ENCODE measurements around the gene XKR8.

Gene XKR8

DNA sequence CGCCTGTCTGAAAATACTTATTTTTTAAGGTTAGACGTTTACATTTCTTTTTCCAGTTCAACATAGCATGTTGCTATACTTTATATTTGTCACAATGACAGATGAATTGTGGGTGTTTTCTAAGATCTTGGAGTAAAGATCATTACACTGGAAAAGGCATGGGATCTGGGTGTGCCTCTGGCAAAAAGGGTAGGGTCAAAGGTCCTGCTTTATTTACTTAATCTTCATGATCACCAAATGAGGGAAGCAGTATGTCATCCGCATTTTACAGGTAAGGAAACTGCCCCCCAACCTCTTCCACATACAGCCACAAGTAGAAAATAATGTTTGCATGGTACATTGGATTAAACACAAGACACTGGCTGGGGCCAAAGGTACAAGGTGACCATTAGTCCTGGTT, 37.5 kb upstream of the XKR8 start:
- no peaks in the 10 kb centered on the region for H3K9me2 ChIP-seq (replicated peaks; ENCODE audit: insufficient read depth, low read length)
- H3K9me3 ChIP-seq (replicated peaks; ENCODE audit: insufficient read depth, low read length) = no peaks in the 10 kb centered on the region
- no peak overlapping the region for H3K4me2 ChIP-seq (ENCODE audit: low read depth, low read length)
- no peaks in the 10 kb centered on the region for H3K27me3 ChIP-seq (replicated peaks; ENCODE audit: insufficient read depth, low read length)
- DNase-seq = no peak
- no peak overlapping the region for H3K27ac ChIP-seq (ENCODE audit: low read length)
- no peak overlapping the region for H2AFZ ChIP-seq (ENCODE audit: low read length)
- no peaks in the 10 kb centered on the region for H4K20me1 ChIP-seq (ENCODE audit: insufficient read depth, low read length)
- TF ChIP-seq EZH2 (optimal IDR thresholded peaks at IDR 0.05; ENCODE audit: low read depth, low read length) = no peak
- no peak for TF ChIP-seq CTCF (IDR thresholded peaks at IDR 0.05; ENCODE audit: low read length)
- TF ChIP-seq EZH2phosphoT487 (IDR thresholded peaks at IDR 0.05; ENCODE audit: low read length) = no peak
- H3K9ac ChIP-seq (ENCODE audit: low read length) = no peak overlapping the region
- no peaks in the 10 kb centered on the region for H3F3A ChIP-seq (ENCODE audit: insufficient read depth, low read length)
- no peaks in the 10 kb centered on the region for H3K4me1 ChIP-seq (ENCODE audit: low read length)
- H3K36me3 ChIP-seq (replicated peaks; ENCODE audit: insufficient read depth, low read length) = no peaks in the 10 kb centered on the region
- H3K79me2 ChIP-seq (ENCODE audit: low read length) = no peaks in the 10 kb centered on the region
- H3K4me3 ChIP-seq (ENCODE audit: low read length) = no peak overlapping the region

- TF ChIP-seq EZH2phosphoT487 (IDR thresholded peaks at IDR 0.05; ENCODE audit: low read length) = no peak
- no peak for TF ChIP-seq EZH2 (optimal IDR thresholded peaks at IDR 0.05; ENCODE audit: low read depth, low read length)
- TF ChIP-seq CTCF (IDR thresholded peaks at IDR 0.05; ENCODE audit: low read length) = no peak
- no peak overlapping the region for H2AFZ ChIP-seq (ENCODE audit: low read length)
- H3K4me2 ChIP-seq (ENCODE audit: low read depth, low read length) = no peak overlapping the region
- no peaks in the 10 kb centered on the region for H3K9me2 ChIP-seq (replicated peaks; ENCODE audit: insufficient read depth, low read length)
- no peak overlapping the region for H3K27ac ChIP-seq (ENCODE audit: low read length)
- DNase-seq = no peak
- no peaks in the 10 kb centered on the region for H3K4me1 ChIP-seq (ENCODE audit: low read length)
- H3K36me3 ChIP-seq (replicated peaks; ENCODE audit: insufficient read depth, low read length) = no peaks in the 10 kb centered on the region
- no peaks in the 10 kb centered on the region for H3K79me2 ChIP-seq (ENCODE audit: low read length)
- no peak overlapping the region for H3K9ac ChIP-seq (ENCODE audit: low read length)
- H3K27me3 ChIP-seq (replicated peaks; ENCODE audit: insufficient read depth, low read length) = no peaks in the 10 kb centered on the region
- H4K20me1 ChIP-seq (ENCODE audit: insufficient read depth, low read length) = no peaks in the 10 kb centered on the region
- no peaks in the 10 kb centered on the region for H3F3A ChIP-seq (ENCODE audit: insufficient read depth, low read length)
- H3K4me3 ChIP-seq (ENCODE audit: low read length) = no peak overlapping the region
- no peaks in the 10 kb centered on the region for H3K9me3 ChIP-seq (replicated peaks; ENCODE audit: insufficient read depth, low read length)
Observed at GRCh38 chr1:27928216-27928954, 31.4 kb upstream of the XKR8 start.

- H3K27ac ChIP-seq (ENCODE audit: low read length) = no peak overlapping the region
- no peak overlapping the region for H3K4me3 ChIP-seq (ENCODE audit: low read length)
- H3K4me2 ChIP-seq (ENCODE audit: low read depth, low read length) = no peak overlapping the region
- H3K9me2 ChIP-seq (replicated peaks; ENCODE audit: insufficient read depth, low read length) = no peaks in the 10 kb centered on the region
- H3K9ac ChIP-seq (ENCODE audit: low read length) = no peak overlapping the region
- no peaks in the 10 kb centered on the region for H3F3A ChIP-seq (ENCODE audit: insufficient read depth, low read length)
- no peaks in the 10 kb centered on the region for H3K27me3 ChIP-seq (replicated peaks; ENCODE audit: insufficient read depth, low read length)
- DNase-seq = no peak
- no peaks in the 10 kb centered on the region for H3K79me2 ChIP-seq (ENCODE audit: low read length)
- H2AFZ ChIP-seq (ENCODE audit: low read length) = no peak overlapping the region
- H4K20me1 ChIP-seq (ENCODE audit: insufficient read depth, low read length) = no peaks in the 10 kb centered on the region
- H3K4me1 ChIP-seq (ENCODE audit: low read length) = 0 out of 2 replicates have a peak, but pooled peaks cover 3% of the 10 kb centered on the region
- no peaks in the 10 kb centered on the region for H3K36me3 ChIP-seq (replicated peaks; ENCODE audit: insufficient read depth, low read length)
- H3K9me3 ChIP-seq (replicated peaks; ENCODE audit: insufficient read depth, low read length) = no peaks in the 10 kb centered on the region
- TF ChIP-seq EZH2phosphoT487 (IDR thresholded peaks at IDR 0.05; ENCODE audit: low read length) (no peak), EZH2 (optimal IDR thresholded peaks at IDR 0.05; ENCODE audit: low read depth, low read length) (no peak)
Observed at GRCh38 chr1:27931184-27931583, 28.6 kb upstream of the XKR8 start.

DNA sequence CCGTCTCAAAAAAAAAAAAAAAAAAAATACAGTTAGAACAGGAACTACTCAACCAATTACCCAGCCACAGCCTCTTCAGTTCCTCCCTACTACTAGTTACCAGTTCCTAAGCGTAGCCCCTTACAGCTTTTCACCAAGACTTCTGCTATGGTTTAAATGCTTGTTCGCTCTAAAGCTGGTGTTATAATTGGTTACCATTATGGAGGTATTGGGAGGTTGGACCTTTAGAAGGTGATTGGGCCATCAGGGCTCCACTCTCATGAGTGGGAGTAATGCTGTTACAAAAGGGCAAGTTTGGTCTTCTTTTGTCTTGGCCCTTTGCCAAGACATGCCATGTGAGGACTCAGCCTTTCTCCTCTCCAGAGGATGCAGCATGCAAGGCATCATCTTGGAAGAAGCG, 28.0 kb upstream of the XKR8 start:
- no peaks in the 10 kb centered on the region for H3K36me3 ChIP-seq (replicated peaks; ENCODE audit: insufficient read depth, low read length)
- no peaks in the 10 kb centered on the region for H3K9me3 ChIP-seq (replicated peaks; ENCODE audit: insufficient read depth, low read length)
- H3K4me3 ChIP-seq (ENCODE audit: low read length) = no peak overlapping the region
- TF ChIP-seq EZH2 (optimal IDR thresholded peaks at IDR 0.05; ENCODE audit: low read depth, low read length) (no peak), CTCF (IDR thresholded peaks at IDR 0.05; ENCODE audit: low read length) (no peak), EZH2phosphoT487 (IDR thresholded peaks at IDR 0.05; ENCODE audit: low read length) (no peak)
- no peaks in the 10 kb centered on the region for H3K27me3 ChIP-seq (replicated peaks; ENCODE audit: insufficient read depth, low read length)
- H3K79me2 ChIP-seq (ENCODE audit: low read length) = no peaks in the 10 kb centered on the region
- no peak overlapping the region for H3K27ac ChIP-seq (ENCODE audit: low read length)
- no peak overlapping the region for H3K9ac ChIP-seq (ENCODE audit: low read length)
- no peak for DNase-seq
- no peak overlapping the region for H3K4me2 ChIP-seq (ENCODE audit: low read depth, low read length)
- H3K4me1 ChIP-seq (ENCODE audit: low read length) = 0 out of 2 replicates have a peak, but pooled peaks cover 3% of the 10 kb centered on the region
- H2AFZ ChIP-seq (ENCODE audit: low read length) = no peak overlapping the region
- no peaks in the 10 kb centered on the region for H4K20me1 ChIP-seq (ENCODE audit: insufficient read depth, low read length)
- H3K9me2 ChIP-seq (replicated peaks; ENCODE audit: insufficient read depth, low read length) = no peaks in the 10 kb centered on the region
- no peaks in the 10 kb centered on the region for H3F3A ChIP-seq (ENCODE audit: insufficient read depth, low read length)

All from MM.1S (cell line).